ENCODE results near the gene PCDHAC1.
"Not testable (repeated sequence)": the region's sequence is repeated elsewhere in the genome, so short reads cannot be mapped to it uniquely, and the experiment has no call there.

Gene PCDHAC1

GRCh38 chr5:140925806-140926442 lies at the start of gene PCDHAC1:
Gene PCDHAC1 (plus strand): TSS chr5:140926299. CDS start chr5:140926893, 594 bp downstream.
- no peak for DNase-seq

GRCh38 chr5:140876541-140877261 lies 49.4 kb upstream of the PCDHAC1 start:
- not testable (repeated sequence) for DNase-seq

- DNase-seq, result no peak
Measured at GRCh38 chr5:140877262-140877581, 48.9 kb upstream of the PCDHAC1 start.

GRCh38 chr5:140881889-140882590 lies 44.1 kb upstream of the PCDHAC1 start, which contains the start of gene PCDHA13:
Gene PCDHA13 (plus strand): TSS chr5:140882124. CDS start chr5:140882269, 145 bp downstream.
- DNase-seq, result peak; percentile 4

GRCh38 chr5:140882591-140882899 lies 43.6 kb upstream of the PCDHAC1 start:
- no peak for DNase-seq

GRCh38 chr5:140883373-140883772 lies 42.7 kb upstream of the PCDHAC1 start:
- DNase-seq, result no peak

- DNase-seq, result no peak
Measured at GRCh38 chr5:140883927-140884697, 42.0 kb upstream of the PCDHAC1 start.

- DNase-seq, result no peak
Measured at GRCh38 chr5:140916325-140916724, 9.8 kb upstream of the PCDHAC1 start.

- DNase-seq, result no peak
Measured at GRCh38 chr5:140923601-140924000, 2.5 kb upstream of the PCDHAC1 start.

- peak; percentile 55 for DNase-seq
Measured at GRCh38 chr5:140926443-140927227, 536 bp downstream of the PCDHAC1 start.

GRCh38 chr5:140927228-140927573 lies 1.1 kb downstream of the PCDHAC1 start:
- DNase-seq, result no peak

- DNase-seq, result no peak
Measured at GRCh38 chr5:140934964-140935606, 9.0 kb downstream of the PCDHAC1 start.

GRCh38 chr5:140946578-140946977 lies 20.5 kb downstream of the PCDHAC1 start:
- DNase-seq, result no peak

GRCh38 chr5:140951636-140952035 lies 25.5 kb downstream of the PCDHAC1 start:
- DNase-seq, result no peak

- DNase-seq, result no peak
Measured at GRCh38 chr5:140953234-140953633, 27.1 kb downstream of the PCDHAC1 start.

GRCh38 chr5:140962190-140962589 lies 36.1 kb downstream of the PCDHAC1 start:
- no peak for DNase-seq

- no peak for DNase-seq
Measured at GRCh38 chr5:140964356-140964755, 38.3 kb downstream of the PCDHAC1 start.

- DNase-seq, result no peak
Measured at GRCh38 chr5:140965905-140966292, 39.8 kb downstream of the PCDHAC1 start.

GRCh38 chr5:140966293-140967225 lies 40.5 kb downstream of the PCDHAC1 start, which contains the start of gene PCDHAC2:
Gene PCDHAC2 (plus strand): TSS chr5:140966476. CDS start chr5:140966767, 291 bp downstream.
- peak; percentile 50 for DNase-seq

- no peak for DNase-seq
Measured at GRCh38 chr5:140967226-140967893, 41.3 kb downstream of the PCDHAC1 start.
